ENCODE data around the gene METTL5. TPM values are rescaled to one million over a fixed set of nuclear protein-coding genes. Genes with fewer than 3 reads are reported as not detected.
"Not testable (repeated sequence)": the region's sequence is repeated elsewhere in the genome, so short reads cannot be mapped to it uniquely, and the experiment has no call there.

The METTL5 gene
- polyA plus RNA-seq, 1 donor from 2014 or later = 73.8 TPM

GRCh38 chr2:169822036-169822435 lies 2.7 kb downstream of the METTL5 start:
- H3K27me3 ChIP-seq (ENCODE audit: insufficient read depth, low read depth, low read length) = no peaks in the 10 kb centered on the region
- no peak overlapping the region for H3K4me3 ChIP-seq (ENCODE audit: low read length)
- H3K79me2 ChIP-seq (replicated peaks; ENCODE audit: insufficient read depth, low read length) = peaks cover 22% of the 10 kb centered on the region
- no peaks in the 10 kb centered on the region for H3K9me2 ChIP-seq (ENCODE audit: insufficient read depth, low read length)
- no peaks in the 10 kb centered on the region for H3K36me3 ChIP-seq (ENCODE audit: insufficient read depth, low read length)
- H3K9me3 ChIP-seq (ENCODE audit: low read length) = no peaks in the 10 kb centered on the region
- H3K9ac ChIP-seq (ENCODE audit: low read length) = no peak overlapping the region
- H3K4me2 ChIP-seq (ENCODE audit: low read length) = no peak overlapping the region
- no peak for TF ChIP-seq POLR2AphosphoS5 (IDR thresholded peaks at IDR 0.05)
- TF ChIP-seq RAD21 (conservative IDR thresholded peaks at IDR 0.05) = no peak
- TF ChIP-seq MXI1 (conservative IDR thresholded peaks at IDR 0.05; ENCODE audit: poor library complexity, severe bottlenecking) = no peak
- TF ChIP-seq TAF1 (IDR thresholded peaks at IDR 0.05; ENCODE audit: low read depth) = no peak
- H3K27ac ChIP-seq (ENCODE audit: low read length) = no peak overlapping the region
- H2AFZ ChIP-seq (ENCODE audit: low read depth, low read length) = no peak overlapping the region
- no peaks in the 10 kb centered on the region for H3F3A ChIP-seq (ENCODE audit: insufficient read depth, low read length, poor library complexity, severe bottlenecking)
- H4K20me1 ChIP-seq (ENCODE audit: insufficient read depth) = no peaks in the 10 kb centered on the region

GRCh38 chr2:169820101-169820500 lies 4.6 kb downstream of the METTL5 start:
- H3K9me2 ChIP-seq (ENCODE audit: insufficient read depth, low read length); H4K20me1 ChIP-seq (ENCODE audit: insufficient read depth); H3K27ac ChIP-seq (ENCODE audit: low read length); H3K36me3 ChIP-seq (ENCODE audit: insufficient read depth, low read length); H3K9ac ChIP-seq (ENCODE audit: low read length); H3K27me3 ChIP-seq (ENCODE audit: insufficient read depth, low read depth, low read length); H3K4me2 ChIP-seq (ENCODE audit: low read length); H3K9me3 ChIP-seq (ENCODE audit: low read length); H3K4me3 ChIP-seq (ENCODE audit: low read length); H3F3A ChIP-seq (ENCODE audit: insufficient read depth, low read length, poor library complexity, severe bottlenecking); H2AFZ ChIP-seq (ENCODE audit: low read depth, low read length): not testable (repeated sequence)
- H3K79me2 ChIP-seq (replicated peaks; ENCODE audit: insufficient read depth, low read length) = peaks cover 22% of the 10 kb centered on the region

- no peaks in the 10 kb centered on the region for H3F3A ChIP-seq (ENCODE audit: insufficient read depth, low read length, poor library complexity, severe bottlenecking)
- H3K27ac ChIP-seq (ENCODE audit: low read length) = no peak overlapping the region
- H2AFZ ChIP-seq (ENCODE audit: low read depth, low read length) = no peak overlapping the region
- H3K27me3 ChIP-seq (ENCODE audit: insufficient read depth, low read depth, low read length) = no peaks in the 10 kb centered on the region
- no peaks in the 10 kb centered on the region for H3K36me3 ChIP-seq (ENCODE audit: insufficient read depth, low read length)
- H4K20me1 ChIP-seq (ENCODE audit: insufficient read depth) = no peaks in the 10 kb centered on the region
- H3K9me2 ChIP-seq (ENCODE audit: insufficient read depth, low read length) = no peaks in the 10 kb centered on the region
- H3K4me2 ChIP-seq (ENCODE audit: low read length) = no peak overlapping the region
- no peak for TF ChIP-seq CTCF (IDR thresholded peaks at IDR 0.05; ENCODE audit: poor library complexity, severe bottlenecking)
- no peak for TF ChIP-seq RAD21 (conservative IDR thresholded peaks at IDR 0.05)
- TF ChIP-seq POLR2AphosphoS5 (IDR thresholded peaks at IDR 0.05) = no peak
- no peak for TF ChIP-seq EZH2 (IDR thresholded peaks at IDR 0.05; ENCODE audit: borderline replicate concordance, insufficient read depth, low read length, poor library complexity, severe bottlenecking)
- TF ChIP-seq TAF1 (IDR thresholded peaks at IDR 0.05; ENCODE audit: low read depth) = no peak
- no peak for TF ChIP-seq SMC3 (conservative IDR thresholded peaks at IDR 0.05; ENCODE audit: poor library complexity)
- TF ChIP-seq EP300 (conservative IDR thresholded peaks at IDR 0.05; ENCODE audit: poor library complexity, severe bottlenecking) = no peak
- TF ChIP-seq, protein P1, sequence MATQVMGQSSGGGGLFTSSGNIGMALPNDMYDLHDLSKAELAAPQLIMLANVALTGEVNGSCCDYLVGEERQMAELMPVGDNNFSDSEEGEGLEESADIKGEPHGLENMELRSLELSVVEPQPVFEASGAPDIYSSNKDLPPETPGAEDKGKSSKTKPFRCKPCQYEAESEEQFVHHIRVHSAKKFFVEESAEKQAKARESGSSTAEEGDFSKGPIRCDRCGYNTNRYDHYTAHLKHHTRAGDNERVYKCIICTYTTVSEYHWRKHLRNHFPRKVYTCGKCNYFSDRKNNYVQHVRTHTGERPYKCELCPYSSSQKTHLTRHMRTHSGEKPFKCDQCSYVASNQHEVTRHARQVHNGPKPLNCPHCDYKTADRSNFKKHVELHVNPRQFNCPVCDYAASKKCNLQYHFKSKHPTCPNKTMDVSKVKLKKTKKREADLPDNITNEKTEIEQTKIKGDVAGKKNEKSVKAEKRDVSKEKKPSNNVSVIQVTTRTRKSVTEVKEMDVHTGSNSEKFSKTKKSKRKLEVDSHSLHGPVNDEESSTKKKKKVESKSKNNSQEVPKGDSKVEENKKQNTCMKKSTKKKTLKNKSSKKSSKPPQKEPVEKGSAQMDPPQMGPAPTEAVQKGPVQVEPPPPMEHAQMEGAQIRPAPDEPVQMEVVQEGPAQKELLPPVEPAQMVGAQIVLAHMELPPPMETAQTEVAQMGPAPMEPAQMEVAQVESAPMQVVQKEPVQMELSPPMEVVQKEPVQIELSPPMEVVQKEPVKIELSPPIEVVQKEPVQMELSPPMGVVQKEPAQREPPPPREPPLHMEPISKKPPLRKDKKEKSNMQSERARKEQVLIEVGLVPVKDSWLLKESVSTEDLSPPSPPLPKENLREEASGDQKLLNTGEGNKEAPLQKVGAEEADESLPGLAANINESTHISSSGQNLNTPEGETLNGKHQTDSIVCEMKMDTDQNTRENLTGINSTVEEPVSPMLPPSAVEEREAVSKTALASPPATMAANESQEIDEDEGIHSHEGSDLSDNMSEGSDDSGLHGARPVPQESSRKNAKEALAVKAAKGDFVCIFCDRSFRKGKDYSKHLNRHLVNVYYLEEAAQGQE (IDR thresholded peaks at IDR 0.05; ENCODE audit: borderline replicate concordance) = no peak
- TF ChIP-seq MXI1 (conservative IDR thresholded peaks at IDR 0.05; ENCODE audit: poor library complexity, severe bottlenecking) = no peak
- no peaks in the 10 kb centered on the region for H3K9me3 ChIP-seq (ENCODE audit: low read length)
- no peak overlapping the region for H3K9ac ChIP-seq (ENCODE audit: low read length)
- no peak overlapping the region for H3K4me3 ChIP-seq (ENCODE audit: low read length)
- peaks cover 20% of the 10 kb centered on the region for H3K79me2 ChIP-seq (replicated peaks; ENCODE audit: insufficient read depth, low read length)
Observed at GRCh38 chr2:169819106-169819505, 5.6 kb downstream of the METTL5 start.
